Glomerular endothelial cell (primary cell): ENCODE data around the gene SKOR2. TPM values are rescaled to one million over a fixed set of nuclear protein-coding genes. Genes with fewer than 3 reads are reported as not detected.

Source experiments
- DNase-seq: peaks from one replicate; pipeline ENCODE4 v3.0.0-alpha.2; 2011; ENCODE audit warnings: low read depth, low spot score; ENCODE audit errors: extremely low read depth
- total RNA-seq: library from RNA; depleted of rRNA; stranded (reverse); fragments of >200 nt; gene quantifications from 2 replicates; pipeline ENCODE4 v1.2.3, GENCODE V29; 2015

Gene SKOR2, protein sequence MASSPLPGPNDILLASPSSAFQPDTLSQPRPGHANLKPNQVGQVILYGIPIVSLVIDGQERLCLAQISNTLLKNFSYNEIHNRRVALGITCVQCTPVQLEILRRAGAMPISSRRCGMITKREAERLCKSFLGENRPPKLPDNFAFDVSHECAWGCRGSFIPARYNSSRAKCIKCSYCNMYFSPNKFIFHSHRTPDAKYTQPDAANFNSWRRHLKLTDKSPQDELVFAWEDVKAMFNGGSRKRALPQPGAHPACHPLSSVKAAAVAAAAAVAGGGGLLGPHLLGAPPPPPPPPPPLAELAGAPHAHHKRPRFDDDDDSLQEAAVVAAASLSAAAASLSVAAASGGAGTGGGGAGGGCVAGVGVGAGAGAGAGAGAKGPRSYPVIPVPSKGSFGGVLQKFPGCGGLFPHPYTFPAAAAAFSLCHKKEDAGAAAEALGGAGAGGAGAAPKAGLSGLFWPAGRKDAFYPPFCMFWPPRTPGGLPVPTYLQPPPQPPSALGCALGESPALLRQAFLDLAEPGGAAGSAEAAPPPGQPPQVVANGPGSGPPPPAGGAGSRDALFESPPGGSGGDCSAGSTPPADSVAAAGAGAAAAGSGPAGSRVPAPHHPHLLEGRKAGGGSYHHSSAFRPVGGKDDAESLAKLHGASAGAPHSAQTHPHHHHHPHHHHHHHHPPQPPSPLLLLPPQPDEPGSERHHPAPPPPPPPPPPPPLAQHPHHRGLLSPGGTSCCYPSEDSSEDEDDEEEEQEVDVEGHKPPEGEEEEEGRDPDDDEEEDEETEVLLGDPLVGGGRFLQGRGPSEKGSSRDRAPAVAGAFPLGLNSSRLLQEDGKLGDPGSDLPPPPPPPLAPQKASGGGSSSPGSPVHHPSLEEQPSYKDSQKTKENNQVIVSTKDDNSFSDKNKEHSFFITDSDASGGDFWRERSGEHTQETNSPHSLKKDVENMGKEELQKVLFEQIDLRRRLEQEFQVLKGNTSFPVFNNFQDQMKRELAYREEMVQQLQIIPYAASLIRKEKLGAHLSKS
- total RNA-seq = not detected in 2 replicates

DNA sequence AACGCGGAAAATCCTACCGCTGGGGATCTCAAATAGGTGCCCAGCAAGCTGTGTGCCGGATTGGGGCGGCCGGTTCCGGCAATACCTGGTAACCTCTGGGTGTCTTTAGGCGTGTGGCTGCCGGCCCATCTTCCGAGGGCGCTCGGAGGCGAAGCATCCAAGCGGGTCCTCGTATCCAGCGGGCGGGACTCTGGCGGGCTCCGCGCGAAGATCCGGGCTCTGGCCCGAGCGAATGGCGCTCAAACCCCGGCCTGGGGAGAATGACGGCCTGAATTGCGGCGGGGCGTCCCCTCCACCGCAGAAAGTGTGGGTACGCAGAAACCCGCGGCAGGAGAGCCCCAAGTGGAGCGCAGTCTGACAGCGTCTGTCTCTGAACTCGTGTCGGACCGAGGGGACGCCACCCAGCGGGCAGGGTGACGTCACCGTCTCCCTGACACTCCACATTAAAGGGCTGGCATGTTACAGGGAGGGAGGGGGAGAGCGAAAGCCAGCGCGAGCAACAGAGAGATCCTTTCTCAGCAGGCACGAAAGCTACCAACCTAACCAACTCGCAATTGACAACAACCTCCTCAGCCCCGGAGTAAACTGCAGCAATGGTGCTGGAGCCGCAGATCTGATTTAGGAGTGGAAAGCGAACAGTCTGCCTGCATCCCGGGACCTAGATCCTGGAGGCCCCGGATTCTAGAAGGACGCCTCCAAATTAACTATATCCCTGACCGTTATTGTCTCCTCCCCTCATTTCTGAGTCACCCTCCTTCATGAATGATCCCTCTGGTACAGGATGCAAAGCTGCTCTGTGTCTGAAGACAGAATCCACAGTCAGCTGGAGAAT is at the start of gene SKOR2:
TSS of gene SKOR2 (minus strand) at position 372 of the 832 bp plus-strand sequence. CDS start 2,477 bp downstream, outside the sequence.
- no peak for DNase-seq

DNA sequence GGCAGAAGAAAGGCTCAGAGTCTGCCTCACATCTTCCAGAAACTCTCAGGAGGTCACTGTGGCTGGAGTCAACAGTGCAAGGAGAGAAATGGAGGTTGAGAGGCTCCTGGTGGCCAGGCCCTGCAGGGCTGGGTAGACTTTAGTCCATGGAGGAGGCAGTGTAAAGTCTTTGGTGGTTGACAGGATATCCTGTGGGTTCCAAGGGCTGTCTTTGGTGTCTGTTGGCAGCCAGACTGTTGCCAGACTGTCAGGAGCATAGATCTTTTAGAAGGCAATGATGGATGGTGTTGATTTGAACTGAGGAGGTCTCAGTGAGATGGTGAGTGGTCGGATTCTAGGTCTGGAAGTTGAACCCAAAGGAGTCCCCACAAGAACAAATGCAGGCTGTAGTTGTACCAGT is 45.0 kb upstream of the SKOR2 start:
- DNase-seq = no peak

DNA sequence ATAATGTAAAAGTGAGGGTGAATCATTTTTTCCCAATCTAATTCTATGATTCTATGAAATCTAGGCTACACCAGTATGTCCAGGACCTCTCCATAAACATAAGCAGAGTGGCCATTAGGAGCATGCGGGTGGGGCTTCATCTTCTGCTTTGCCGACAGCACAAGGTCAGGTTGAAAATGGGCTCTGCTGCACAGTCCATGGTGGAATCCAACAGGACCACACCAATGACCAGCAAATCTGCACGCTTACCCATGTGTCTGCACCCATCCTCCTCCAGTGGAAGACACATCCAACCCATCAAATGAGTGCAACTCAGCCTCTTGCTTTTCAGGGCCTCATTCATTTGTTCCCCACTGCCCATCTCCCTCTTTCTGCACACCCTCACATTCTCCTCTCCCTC is 43.3 kb upstream of the SKOR2 start:
- DNase-seq = no peak

DNA sequence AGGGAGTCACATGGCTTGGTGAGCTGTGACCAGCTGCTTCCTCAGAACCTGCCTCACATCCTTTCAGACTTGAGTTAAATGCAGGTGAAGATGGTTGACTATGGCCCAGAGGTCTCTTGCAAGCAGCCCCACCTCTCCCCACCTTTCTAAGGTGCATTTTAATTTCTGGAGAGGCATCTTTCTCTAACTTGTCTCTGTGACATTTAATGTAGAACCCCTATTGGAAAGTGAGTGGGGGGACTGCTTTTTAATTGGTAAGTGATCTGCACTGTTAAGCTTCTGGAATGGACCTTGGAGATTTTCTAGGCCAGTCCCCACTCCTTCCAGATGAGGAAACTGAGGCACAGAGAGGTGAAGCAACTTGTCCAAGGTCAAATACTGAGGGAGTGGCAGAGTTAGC is 37.3 kb upstream of the SKOR2 start:
- no peak for DNase-seq

DNA sequence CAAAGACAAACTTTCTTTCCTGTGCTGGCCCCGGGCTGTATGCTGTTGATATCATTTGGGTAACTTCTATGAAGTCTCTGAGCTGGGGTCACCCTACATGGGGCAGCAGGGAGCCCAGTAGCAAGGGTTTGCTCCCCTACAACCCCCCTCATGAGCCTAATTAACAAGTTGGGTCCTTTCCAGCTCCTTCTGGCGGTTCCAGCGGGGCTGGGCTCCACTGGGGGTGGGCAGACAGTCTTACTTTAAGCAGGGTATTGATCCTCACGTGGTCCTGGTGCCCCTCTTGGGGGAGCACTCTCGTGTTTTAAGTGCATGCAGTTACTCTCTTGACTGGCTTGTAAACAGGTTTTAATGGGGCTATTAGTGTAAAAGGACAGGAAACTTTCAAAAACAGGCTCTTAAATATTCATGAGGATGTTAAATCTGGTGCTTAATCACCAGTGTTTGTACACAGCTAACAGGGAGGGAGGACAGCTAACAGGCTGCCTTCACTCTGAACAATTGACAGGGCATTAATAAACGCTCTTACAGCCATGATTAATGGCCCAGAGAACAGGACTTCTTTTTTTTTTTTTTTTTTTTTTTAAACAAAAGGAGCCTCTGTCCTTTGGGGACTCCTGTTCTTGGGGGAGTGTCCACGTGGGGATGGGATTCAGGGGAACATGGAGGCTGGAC is 36.6 kb upstream of the SKOR2 start:
- no peak for DNase-seq

DNA sequence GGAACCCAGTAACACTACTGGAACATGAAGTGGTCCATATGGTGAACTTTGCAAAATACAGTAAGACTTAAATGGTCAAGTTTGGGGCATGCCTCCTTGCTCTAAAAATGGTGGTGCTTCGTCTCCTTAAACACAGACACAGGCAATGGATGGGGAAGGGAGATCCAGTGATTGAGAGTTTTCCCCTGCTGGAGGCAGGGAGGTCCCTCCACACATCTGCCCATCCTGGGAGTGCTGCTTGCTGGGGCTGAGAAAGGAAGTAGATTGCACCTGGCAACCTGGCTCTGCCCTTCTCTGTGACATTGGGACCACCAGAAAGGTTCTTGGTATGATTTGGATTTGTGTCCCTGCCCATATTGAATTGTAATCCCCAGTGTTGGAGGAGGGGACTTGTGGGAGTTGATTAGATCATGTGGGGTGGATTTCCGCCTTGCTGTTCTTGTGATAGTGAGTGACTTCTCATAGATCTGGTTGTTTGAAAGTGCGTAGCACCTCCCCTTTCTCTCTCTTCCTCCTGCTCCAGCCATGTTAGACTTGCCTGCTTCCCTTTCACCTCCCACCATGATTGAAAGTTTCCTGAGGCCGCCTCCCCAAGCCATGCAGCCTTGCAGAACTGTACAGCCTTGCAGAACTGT is 35.4 kb upstream of the SKOR2 start:
- no peak for DNase-seq

DNA sequence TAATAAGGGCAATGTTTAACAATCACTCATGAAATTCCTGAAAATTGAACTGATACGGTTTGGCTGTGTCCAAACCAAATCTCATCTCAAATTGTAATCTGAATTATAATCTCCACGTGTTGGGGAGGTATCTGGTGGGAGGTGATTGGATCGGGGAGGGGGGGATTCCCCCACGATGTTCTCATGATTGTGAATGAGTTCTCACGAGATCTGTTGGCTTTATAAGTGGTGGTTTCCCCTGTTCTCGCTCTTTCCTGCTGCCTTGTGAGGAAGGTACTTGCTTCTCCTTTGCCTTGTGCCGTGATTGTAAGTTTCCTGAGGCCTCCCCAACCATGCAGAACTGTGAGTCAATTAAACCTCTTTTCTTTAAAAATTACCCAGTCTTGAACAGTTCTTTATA is 34.0 kb upstream of the SKOR2 start:
- DNase-seq = no peak

DNA sequence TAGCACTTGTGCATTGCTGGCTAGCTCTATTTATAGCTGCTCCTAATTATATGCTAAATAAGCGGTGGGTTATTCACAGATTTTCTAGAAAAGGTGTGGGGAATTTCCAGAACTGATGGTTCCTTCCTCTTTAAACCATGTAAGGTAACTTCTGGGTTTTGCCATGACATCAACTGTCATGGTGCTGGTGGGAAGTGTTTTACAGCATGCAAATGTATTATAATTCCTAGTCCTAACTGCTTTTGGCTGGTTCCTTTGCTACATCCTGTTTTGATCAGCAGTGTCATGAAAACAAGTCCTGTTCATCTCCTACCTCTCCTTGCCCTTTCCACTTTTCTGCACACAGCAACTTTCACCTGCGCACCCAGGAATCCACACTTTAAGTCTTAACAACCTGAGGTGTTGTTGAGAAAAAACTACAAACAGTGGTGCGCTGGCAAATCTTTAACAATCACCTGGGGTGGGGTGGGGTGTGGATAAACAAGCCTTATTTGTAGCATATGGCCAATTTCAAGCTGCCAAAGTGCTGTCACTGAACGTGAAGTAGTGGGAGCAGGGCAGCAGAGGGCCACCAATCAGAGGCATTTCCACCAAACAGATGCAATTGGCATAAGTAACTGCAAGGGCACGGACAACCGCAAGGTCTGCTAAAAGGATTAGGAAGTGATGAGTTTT is 33.4 kb upstream of the SKOR2 start:
- no peak for DNase-seq

DNA sequence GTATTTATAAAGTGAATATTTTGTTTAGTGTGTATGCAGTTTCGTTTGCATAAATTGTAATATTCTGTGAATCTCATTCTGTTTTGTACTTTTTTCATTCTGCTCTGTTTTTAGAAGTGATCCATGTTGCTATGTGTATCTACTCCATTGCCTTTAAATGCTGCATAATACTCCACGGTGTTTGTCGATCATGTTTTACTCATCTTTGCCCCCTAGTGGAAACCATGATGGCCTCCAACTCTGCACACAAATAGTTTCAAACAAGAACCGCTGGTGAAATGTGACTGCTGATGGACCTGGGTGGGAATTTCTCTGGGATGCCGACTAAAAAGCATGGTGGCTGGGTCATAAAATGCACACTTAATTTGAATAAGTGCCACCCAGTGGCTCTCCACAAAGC is 32.0 kb upstream of the SKOR2 start:
- DNase-seq = no peak

DNA sequence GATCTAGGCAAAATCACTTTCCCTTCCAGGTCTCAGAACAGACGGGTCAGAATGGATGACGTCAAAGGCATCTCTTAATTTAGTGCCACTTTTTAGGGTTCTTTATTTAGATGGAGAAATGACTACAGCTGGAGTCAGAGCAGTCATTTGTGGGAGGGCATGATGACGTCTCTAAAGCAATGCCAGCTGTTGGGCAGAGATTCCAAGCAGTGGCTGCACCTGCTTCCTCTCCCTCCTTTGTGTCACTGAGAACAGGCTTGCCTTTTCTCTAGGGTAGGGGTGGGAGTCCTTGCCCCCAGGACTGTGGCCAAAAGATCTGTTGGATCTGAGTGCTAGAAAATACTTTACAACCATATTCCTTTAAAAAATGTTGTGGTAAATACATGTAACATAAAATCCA is 28.7 kb upstream of the SKOR2 start:
- DNase-seq = no peak

DNA sequence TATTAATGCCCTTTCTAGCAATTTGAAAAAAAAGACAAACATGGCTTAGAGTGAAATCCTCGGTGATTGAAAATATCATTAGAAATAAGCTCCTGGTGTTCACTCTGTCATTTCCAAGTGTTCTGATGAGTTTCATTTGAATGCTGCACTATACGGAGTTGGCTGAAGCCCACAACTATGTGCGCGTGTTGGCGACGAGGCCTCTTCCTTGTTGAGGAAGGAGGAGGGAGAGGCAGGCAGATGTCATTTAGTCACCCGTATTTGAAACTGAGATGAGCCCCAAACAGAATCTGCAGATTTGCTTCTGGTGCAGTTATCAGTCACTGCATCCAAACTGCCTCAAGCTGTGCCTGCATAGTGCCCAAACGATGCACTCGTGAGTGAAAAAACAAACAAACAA is 23.5 kb upstream of the SKOR2 start:
- no peak for DNase-seq

DNA sequence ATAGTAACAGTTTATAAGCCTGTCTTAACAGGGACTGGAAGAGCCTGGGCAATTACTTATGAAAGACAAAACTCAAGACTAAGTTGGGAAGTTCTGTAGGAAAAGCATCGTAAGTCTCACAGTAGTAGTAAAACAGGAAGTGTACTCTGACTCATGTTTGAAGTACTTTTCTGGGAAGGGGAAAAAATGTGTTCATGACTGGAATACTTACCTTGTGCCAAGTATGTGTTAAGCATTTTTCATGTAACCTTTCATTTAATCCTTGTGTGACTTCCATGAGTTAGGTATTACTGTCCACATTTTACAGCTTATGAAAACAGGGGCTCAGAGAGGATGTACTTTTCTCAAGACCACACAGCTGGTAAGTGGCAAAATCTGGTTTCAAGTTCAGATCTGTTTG is 13.7 kb upstream of the SKOR2 start:
- DNase-seq = no peak

DNA sequence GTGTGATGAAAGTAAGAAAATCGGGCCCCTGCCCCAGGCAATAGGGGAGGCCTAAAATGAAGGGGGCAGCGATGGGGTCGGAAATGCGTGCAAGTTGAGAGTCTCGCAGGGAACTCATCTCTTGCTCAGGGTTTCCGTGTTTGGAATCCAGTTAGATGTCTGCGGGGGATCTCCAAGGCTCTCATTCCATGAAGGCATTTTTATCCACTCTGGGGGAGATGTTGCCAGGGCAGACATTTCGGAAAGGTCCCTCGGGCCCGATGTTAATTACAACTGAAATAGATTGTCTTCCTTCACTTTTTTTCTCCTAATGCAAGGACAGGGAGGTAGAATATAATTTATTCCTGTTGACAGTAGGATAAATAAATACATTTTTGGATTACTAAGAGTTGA is 12.8 kb upstream of the SKOR2 start:
- DNase-seq = no peak

DNA sequence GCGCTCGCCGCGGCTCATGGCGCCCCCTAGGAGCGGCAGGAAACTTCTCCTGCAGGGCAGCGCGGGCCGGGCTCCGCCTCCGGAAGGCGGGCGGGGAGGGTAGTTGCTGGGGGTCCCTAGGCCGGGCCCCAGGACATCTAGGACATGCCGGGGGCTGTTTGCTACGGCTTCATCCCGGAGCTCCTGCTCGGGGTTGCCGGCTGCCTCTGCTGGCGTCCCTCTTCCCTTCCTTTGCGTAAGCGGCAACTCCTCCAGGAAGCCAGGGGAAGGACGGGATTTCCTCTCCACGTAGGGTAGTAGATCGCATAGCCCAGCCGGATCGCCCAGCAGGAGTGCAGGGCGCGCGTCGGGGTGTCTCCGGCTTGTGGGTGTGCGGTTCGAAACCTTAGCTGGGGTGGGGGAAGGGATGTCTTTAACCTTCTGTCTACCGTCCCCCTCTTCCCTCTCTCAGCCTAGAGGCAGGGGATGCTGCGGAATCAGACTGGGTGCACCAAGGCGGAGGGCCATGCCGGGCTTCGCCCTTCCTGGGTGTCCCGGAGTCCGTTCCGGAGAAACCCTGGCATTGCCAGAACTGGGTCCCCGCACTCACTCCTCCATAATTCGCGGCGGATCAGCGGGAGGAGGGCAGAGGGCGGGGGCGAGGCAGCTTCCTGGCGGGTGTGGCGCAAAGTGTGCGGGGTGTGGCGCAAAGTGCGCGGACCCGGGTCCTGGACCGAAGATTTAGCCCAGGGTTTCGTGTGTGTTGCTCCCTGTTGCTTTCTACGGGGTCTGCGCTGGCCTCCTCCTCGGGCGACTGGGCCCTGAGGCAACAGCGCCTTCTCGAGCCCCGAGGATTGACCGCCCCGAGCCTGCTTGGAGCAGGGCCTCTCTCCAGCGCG is 12.2 kb upstream of the SKOR2 start:
- no peak for DNase-seq

DNA sequence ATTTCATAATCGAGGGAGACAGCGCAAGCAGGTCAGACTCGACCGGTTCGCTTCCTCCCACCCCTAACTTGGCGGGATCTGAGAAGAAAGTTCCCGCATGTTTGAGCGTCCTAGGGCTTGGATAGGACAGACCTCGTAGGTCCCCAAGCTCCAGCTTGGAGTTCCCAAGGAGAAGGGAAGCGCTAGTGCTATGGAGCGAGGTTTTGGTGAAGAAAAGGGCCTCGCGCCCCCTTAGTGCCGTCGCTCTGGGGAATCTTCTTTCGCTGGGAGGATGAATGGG is 11.6 kb upstream of the SKOR2 start:
- no peak for DNase-seq

DNA sequence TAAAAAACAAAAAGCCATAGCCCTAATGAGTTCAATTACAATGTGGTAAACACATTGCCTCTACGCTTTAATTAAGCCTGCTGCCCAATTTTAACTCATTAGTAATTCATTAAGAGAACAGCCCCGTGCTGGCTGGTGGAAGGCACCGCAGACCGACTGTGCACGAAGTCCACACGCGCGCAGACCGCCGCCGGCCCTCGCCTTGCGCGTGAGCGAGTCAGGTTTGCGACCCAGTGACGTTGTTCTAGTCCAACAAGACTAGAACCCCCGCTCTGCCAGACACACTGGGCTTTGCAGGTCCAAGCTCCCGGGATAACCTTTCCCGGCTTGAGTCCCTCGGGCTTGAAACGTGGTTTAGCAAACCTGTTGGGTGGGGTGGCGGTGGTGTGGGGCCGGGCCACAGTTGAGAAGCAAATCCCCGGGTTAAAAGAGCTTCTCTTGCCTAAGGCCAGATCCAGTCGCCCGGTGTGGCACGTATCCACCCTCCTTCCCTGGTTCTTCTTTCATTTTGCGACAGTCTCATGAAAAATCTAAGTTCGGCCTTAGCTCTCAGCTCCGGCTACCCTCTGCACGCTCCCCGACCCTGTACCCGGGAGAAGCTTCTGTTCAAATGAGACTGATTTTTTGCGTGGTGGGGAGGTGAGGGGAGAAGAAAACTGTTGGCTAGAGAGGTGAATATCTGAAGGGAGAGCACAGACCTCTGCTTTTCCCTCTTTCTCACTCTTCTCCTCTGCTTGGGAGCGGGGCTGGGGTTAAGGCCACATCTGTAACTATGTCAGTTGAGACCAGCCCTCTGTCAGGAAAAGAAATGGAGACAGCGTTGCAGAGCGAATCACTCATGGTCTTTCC is 11.1 kb upstream of the SKOR2 start:
- no peak for DNase-seq

DNA sequence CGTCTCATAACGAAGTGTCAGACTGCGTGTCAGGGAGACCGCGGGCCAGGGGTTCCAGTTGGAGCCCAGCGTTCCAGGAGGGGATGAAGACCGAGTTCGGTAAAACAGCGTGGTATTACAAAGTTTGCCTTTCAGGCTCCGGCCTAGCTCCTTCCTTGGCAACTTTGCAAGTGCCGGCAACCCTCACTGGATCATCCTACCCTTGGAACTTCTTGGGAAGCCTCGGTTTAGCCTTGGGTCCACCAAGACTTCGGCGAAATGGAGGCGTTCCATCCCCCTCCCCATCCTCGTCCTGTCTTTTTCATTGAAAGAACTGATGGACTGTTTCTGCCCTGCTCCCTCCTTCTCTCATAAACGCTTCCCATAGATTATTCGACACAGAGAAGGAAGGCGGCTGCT is 10.4 kb upstream of the SKOR2 start:
- DNase-seq = no peak
